Right renal cortex interstitium (tissue), 3 donors: Measurements from ENCODE around the gene SMCO4. TPM values are rescaled to one million over a fixed set of nuclear protein-coding genes. Genes with fewer than 3 reads are reported as not detected.
"Not testable (repeated sequence)": the region's sequence is repeated elsewhere in the genome, so short reads cannot be mapped to it uniquely, and the experiment has no call there.

Experiments
- DNase-seq, 3 donors: peaks; one replicate each; pipeline ENCODE4 v3.0.0-alpha.2; 2013; ENCODE audit warnings: low read depth in 3 of 3, low spot score in 2 of 3
- polyA plus RNA-seq, 3 donors: library from polyadenylated mRNA; unstranded; fragments of 120-200 nt; gene quantifications; one replicate each; pipeline ENCODE4 v1.2.1, GENCODE V29; 2013; ENCODE audit not compliant: insufficient read length in 3 of 3

SMCO4 gene
- polyA plus RNA-seq, 3 donors: 13.5 to 14.8 (median 14.5) TPM

DNA sequence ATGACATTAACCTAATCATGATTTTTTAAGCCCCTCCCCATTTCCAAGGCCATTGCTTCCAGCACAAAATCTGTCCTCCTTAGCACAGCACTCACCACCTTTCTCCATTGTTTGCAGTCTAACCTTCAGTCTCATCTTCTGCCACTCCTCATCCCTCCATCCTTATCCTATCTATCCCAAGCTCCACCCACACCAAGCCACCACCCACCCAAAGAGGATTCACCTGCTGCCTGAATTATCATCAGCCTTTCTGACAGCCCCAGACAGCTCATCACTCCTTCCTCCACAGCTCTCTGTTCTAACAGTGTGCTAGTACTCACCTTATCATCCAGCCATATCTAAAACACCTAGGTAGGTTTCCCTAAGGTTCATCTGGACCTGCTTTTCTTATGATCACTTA lies 20.7 kb upstream of the SMCO4 start:
- no peak for DNase-seq

DNA sequence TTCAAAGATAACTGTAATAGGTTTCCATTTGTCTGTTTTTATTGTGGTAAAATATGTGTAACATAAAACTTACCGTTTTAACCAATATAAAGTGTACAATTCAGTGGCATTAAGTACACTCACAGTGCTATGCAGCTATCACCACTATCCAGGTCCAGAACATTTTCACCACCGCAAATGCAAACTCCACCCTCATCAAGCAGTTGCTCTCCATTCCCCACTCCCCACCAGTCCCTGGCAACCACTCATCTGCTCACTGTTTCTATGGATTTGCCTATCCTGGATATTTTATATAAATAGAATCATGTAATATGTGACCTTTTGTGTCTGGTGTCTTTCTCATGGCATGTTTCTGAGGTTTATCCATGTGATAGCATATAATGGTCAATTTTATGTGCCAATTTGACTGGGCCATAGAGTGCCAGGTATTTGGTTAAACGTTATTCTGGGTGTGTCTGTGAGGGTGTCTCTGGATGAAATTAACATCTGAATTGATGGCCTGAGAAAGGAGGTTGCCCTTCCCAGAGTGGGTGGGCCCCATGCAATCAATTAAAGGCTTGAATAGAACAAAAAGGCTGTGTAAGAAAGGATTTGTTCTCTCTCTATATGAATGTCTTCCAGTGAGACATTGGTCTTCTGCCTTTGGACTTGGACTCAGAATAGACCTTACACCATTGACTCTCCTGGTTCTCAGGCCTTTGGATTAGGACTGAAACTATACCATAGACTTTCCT lies 17.2 kb upstream of the SMCO4 start:
- DNase-seq: no peak

DNA sequence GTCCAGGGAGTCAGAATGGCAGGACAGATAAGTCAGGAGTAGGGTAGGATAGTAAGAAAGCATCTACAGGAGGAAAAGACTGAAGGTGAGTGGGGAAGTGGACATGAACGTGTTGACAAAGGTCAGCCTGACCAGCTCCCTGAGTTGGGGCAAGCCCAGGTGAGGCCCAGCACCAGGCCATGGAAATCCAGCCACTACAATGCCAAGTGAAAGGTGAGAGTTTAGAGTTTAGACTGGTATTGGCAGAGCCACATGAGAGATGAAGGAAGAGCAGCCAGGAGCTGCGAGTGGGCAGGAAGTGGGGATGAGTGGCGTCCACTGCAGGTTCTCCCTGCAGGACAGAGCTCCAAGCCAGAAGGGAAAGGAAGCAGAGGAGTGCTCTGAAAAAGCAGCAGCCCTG lies 16.5 kb upstream of the SMCO4 start:
- DNase-seq: no peak

- DNase-seq: no peak
Observed at GRCh38 chr11:93552874-93553273, 9.7 kb upstream of the SMCO4 start.

DNA sequence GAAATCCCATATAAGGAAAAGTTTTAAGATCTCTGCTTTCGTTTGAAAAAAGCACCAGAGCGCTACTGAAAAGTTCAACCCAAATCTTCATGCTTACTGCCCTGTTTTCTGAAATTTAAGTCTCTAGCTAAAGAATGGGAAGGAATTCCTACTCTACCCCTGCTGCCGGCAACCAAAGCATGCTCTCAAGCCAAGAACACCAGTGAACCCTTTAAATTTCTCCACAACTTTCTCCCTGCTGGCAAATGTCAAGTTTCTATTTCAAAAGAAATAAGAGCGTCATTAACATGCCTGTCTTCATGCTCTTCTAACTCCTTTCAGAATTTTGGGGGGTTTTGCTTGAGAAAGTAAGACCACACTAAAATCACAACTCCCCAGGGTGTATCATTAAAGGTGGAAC lies 6.8 kb upstream of the SMCO4 start:
- DNase-seq: no peak

GRCh38 chr11:93548679-93549319 lies 5.6 kb upstream of the SMCO4 start:
- no peak for DNase-seq

DNA sequence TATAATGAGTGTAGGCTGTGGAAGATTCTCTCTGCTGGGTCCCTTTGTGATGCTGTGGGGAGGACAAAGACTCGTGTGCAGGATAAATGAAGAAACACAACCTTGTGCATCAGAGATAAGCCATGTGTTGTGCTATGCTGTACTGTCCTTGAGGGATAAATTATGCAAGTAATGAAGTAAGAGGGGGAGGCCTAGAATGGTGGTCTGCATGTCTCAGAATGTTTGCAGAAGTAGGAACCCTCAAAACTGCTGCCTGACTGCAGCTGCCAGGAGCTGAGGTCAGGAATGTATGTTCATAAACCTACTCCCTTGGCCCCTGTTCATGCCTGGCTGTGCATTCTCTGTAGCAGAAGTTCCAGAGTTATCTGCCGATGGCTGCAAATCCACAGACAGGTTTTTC lies 4.6 kb upstream of the SMCO4 start:
- no peak for DNase-seq

GRCh38 chr11:93547028-93547427 lies 3.8 kb upstream of the SMCO4 start:
- DNase-seq: no peak

DNA sequence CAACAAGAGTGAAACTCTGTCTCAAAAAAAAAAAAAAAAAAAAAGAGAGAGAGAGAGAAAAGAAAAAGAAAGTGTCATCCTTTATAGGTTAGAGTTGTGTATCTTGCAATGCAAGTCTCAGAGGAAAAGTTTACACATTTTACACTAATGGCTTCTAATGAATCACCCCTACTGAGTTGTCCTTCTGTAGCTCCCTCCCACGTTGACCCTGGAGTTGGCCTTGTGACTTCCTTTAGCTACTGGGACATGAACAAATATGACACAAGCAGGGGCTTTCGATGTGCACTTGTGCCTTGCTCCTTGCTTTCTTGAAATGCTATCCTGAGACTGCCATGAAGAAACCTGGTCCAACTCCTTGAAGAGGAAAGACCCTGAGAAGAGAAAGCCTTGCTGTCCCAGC lies 2.4 kb upstream of the SMCO4 start:
- DNase-seq: no peak

GRCh38 chr11:93542811-93543229 lies 371 bp downstream of the SMCO4 start:
- DNase-seq: no peak

DNA sequence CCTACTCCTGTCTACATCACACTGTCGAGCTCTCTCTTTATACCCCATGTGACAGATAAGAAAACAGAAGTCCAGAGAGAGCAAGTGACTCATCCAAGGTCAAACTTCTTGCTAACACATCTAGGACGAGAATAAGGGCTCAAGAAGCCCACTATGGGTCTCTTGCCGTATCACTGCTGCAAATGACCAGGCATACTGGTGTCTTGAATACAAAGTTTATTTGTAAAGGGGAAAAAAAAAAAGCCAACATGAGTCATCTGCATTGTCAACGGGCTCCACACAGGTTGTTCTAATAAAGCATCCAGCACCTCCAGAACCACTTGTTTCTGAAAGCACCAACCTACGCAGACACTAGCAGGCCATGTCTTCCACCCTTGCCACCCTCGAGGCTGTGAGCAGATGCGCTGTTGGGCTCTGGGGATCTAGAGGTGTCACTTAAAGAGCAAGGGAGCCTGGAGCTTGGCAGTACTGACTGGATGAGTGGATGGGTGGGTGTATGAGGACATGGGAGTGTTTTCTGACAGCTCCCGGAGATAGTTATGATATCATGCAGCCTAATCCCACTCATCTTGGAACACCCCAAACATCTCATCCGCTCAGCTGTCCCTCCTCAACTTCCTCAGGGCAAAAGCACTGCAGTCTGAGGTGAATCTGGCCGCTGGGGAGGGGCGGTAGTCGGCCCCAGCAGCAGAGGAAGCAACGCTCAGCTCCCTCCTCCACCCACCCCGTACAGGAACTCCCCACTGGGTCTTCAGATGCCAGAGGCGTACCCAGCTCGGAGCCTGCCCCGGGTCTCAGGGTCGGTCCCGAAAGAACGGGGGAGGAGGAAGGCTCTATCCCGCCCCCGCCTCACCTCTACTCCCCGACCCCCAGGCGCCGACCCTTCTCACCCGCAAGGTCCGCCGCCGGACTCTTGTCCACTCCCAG lies 1.0 kb downstream of the SMCO4 start:
- no peak for DNase-seq

DNA sequence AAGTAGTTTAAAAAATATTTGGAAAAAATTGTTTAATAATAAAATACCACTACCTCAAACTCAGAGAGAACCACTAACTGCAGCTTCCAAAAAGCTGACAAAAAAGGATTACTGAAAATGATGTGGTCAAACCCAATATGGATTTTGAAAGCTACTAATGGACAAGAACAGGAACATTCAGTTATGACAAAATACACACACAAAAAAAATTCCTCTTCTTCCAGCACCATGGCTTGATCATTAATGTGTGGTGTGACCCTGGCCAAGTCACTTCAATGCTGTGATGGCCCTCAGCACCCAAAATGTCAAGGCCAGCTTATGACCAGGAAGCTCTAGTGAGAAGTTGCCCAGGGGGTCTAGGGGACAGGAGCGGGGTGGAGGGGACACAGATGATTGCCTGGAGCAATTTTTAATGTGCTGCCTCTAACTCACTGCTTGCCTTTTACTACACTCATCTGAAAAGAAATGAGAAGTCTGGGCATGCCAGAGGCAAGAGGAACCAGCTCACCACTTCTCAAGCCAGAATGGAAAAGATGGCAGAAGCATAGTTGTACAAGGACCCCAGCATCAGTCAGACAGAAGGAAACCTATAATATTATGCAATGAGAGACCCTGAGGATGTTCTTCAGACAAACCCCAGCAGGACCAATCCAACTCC lies 2.2 kb downstream of the SMCO4 start:
- DNase-seq: no peak

GRCh38 chr11:93540337-93540736 lies 2.9 kb downstream of the SMCO4 start:
- no peak for DNase-seq

DNA sequence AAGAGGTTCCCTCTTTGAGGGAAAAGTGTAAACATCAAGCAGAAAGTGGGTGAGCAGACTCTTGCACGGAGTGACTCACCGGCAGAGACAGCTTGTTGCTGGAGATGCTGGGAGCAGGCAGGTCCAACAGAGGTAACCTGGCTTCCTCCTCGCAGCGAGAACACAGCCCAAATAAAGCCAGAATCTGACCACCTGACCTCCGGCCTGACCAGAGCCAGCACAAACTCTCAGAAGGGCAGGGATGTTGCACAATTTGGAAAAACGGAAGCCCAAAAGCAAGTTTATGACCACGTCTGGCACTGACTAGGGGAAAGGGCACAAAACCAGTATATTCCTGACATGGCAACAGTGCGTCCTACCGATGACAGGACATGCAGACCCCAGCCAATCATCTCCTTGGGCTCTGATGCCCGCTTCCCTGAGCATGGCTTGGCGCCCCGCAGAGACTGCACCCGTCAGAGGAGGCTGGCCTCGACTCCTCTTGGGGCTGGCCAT lies 5.4 kb downstream of the SMCO4 start:
- no peak for DNase-seq

GRCh38 chr11:93537049-93537448 lies 6.1 kb downstream of the SMCO4 start:
- no peak for DNase-seq

DNA sequence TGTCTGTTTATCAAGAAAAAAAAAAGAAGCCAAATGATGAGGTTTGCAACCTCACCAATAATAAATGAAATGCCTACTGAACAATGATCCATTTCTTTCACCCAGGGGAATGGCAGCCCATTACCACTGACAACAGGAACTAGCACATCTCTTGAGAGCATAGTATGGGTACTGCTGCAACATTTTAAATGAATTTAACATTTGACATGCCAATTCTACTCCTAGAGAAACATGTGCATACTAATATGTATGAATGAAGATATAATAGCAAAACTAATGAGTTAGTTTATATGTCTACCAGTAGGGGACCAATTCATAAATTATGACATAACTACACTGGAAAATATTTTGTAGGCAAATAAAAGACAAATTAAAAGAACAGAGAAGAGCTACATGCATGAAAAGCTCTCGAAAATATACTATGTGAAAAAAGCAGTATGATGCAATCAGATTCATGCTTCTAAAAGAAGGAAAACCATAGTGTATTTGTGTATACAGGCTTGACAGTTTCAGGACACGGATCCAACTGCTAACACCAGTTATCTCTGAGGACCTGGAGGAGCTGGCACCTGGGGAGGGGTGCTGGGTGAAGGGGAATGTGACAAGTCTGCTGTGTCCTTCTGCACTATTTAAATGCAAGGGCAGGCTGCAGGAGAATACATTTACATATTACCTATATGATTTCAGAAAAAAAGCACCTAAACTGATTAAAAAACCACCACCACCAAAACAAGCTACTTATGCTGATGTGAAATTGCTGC lies 6.9 kb downstream of the SMCO4 start:
- no peak for DNase-seq

GRCh38 chr11:93535578-93535977 lies 7.6 kb downstream of the SMCO4 start:
- DNase-seq: not testable (repeated sequence)

DNA sequence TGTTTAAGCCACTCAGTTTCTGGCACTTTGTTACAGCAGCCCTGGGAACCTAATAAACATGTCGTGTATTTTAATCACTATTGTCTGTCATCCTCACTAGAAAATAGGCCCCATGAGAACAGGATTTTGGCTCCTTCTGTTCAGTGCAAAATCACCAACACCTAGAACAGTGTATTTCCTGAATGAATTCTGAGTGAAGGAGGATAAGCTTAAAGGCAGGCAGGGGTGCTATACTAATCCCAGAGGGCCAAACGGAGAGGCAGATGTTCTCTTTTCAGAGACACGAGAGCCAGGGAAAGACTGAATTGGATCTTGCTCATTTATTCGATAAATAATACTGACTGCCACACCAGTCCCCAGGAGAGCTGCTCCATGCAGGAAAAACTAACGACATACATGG lies 10.4 kb downstream of the SMCO4 start:
- no peak for DNase-seq

- DNase-seq: no peak
Observed at GRCh38 chr11:93532281-93532789, 10.9 kb downstream of the SMCO4 start.

DNA sequence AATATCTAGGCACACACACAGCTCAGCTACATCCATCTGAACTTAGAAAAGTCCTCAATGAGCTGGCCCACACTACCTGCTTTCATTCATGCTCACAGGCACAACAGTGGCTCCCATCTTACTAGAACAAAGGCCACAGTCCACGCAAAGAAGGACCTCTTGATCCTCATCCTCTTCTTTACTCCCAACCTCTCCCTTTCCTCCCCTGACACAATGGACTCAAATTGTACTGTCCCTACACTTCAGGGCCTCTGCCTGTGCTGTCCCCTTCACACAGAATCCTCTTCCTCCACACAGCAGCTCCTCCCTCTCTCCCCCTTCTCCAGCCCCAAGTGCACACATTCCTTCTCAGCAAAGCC lies 12.7 kb downstream of the SMCO4 start:
- no peak for DNase-seq
